Keratinocyte (primary cell): Measurements from ENCODE around the gene KLF11.

ENCODE experiments used
- CTCF ChIP-seq, 3 experiments: IDR thresholded peaks in 1 of 3; conservative IDR thresholded peaks in 1 of 3; optimal IDR thresholded peaks in 1 of 3; 2 replicates in 2 of 3; 3 replicates in 1 of 3; pipeline versions ENCODE3 to v1.5.1; 2011; ENCODE audit warnings: low read length in 3 of 3, mild to moderate bottlenecking in 3 of 3, moderate library complexity in 2 of 3, control low read depth in 1 of 3, inconsistent platforms in 1 of 3; ENCODE audit not compliant: insufficient read depth in 2 of 3; ENCODE audit errors: extremely low read depth in 1 of 3
- EZH2 ChIP-seq: IDR thresholded peaks from one replicate; pipeline ENCODE4 v1.6.1; 2012; ENCODE audit warnings: inconsistent platforms, mild to moderate bottlenecking, low read length, moderate library complexity

- TF ChIP-seq CTCF (optimal IDR thresholded peaks at IDR 0.05 in 1 of 3, IDR thresholded peaks at IDR 0.05 in 1 of 3, conservative IDR thresholded peaks at IDR 0.05 in 1 of 3; ENCODE audit: extremely low read depth in 1 of 3, insufficient read depth in 2 of 3, low read length in 3 of 3) (no peak), EZH2 (no peak)
Observed at GRCh38 chr2:10075571-10076209, 32.3 kb downstream of the KLF11 start.
